HG03520 (cell line): ENCODE results near the gene ABHD12.

Source experiments
- ATAC-seq: cut with Tn5 transposase; IDR thresholded peaks from one replicate; pipeline ENCODE4 v1.9.1; 2021; ENCODE audit warnings: mild to moderate bottlenecking, moderate library complexity; ENCODE audit not compliant: unreplicated experiment

ABHD12 gene

DNA sequence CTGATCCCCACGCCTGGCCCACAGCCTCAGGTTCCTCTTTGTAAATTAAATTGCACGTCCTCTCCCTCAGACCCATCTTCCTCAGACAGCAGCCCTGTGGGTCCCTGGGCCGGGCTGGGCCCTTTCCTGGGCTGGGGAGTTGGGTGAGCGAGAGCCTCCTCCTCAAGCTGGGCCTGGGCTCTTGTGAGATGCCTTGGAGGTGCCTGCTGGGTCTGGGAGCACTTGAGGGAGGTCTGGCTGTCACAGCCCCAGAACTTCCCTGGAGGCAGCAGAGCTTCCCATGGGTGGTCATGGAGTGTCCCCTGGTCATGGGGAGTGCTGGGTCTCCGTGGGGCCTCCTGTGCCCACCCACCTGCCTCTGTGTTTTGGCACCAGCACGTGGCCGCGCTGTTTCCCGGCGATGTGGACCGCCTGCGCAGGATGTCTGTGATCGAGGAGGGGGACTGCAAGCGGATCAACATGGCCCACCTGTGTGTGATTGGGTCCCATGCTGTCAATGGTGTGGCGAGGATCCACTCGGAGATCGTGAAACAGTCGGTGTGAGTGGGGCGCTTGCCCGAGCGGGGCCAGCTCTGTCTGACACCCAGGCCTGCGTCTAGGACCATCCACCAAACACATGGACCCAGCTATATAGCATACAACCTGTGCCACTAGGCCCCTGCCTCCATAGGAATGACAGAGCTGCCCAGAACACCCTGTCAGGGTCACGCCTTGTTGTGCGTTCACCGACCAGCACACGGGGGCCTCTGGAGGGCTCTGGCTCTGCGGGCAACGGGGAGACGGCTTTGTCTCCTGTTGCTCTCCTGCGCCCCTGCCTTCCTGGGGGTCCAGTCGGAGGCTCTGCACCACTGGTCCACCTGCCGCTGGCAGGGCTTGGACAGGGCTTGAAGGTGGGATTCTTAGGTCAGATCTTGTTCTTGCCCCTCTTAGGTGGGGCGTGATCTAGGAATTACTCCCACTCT is 109.8 kb downstream of the ABHD12 start:
- ATAC-seq = no peak

DNA sequence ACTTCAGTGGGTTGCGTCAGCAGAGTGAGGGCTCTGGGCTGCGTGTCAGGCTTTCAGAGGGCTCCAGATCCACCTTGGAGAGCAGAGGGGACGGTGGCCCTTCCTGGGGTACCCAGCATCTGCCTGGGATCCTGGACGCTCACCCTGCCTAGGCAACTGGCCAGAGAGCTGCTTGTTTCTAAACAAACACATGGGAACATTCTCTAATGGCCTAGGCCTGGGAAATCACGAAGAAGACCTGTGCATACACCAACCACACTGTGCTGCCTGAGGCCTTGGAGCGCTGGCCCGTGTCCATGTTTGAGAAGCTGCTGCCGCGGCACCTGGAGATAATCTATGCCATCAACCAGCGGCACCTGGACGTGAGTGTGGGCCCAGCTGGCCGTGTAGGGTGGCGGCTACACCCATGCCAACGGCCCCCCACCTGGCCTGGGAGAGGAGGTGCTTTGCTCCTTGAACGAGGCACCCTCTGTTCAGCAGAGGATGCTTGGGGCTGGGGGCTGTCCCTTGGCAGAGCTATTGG is 110.5 kb downstream of the ABHD12 start:
- no peak for ATAC-seq

DNA sequence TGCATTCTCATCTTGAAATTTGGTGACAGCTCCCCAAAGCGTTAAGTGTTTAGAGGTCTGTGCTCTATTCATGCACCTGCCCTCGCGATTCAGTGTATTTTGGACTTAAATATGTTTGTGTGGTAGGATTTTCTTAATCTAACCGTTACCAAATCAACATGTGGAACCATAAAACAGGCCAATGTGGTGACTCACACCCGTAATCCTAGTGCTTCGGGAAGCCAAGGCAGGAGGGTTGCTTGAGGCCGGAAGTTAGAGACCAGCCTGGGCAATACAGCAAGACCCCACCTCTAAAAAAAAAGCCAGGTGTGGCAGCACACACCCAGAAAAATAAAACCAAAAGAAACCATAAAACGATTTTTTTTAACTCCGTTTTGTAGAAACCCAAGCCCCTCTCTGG is 111.2 kb downstream of the ABHD12 start:
- no peak for ATAC-seq

DNA sequence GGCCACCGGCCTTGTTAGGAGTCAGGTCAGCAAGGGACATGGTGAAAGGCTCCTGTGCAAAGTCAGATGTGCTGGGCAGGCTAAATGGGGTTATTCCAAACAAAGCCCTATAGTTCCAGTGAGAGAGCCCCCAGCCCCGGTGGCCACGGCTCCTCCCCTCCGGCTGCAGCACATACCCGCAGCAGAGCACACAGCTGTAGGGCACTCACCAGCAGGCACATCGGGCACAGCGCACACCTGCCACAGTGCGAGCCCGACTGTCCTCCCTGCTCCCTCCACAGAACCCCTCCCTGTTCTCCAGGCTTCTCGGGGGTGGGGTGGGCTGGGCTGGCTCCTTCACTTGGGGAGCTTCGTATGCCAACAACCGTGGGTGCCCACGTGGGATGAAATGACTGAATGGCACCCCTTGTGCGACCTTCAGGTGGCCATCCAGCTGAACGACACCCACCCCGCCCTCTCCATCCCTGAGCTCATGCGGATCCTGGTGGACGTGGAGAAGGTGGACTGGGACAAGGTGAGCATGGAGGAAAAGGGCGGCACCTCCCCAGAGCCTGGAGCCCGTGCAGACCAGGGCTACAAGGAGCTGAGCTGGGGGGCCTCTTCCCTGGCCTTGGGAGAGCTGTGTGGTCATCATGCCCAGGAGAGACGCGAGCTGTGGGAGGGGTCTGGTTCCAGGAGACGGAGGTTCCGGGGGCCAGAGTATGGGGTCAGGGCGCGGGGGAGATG is 111.8 kb downstream of the ABHD12 start:
- ATAC-seq = no peak

DNA sequence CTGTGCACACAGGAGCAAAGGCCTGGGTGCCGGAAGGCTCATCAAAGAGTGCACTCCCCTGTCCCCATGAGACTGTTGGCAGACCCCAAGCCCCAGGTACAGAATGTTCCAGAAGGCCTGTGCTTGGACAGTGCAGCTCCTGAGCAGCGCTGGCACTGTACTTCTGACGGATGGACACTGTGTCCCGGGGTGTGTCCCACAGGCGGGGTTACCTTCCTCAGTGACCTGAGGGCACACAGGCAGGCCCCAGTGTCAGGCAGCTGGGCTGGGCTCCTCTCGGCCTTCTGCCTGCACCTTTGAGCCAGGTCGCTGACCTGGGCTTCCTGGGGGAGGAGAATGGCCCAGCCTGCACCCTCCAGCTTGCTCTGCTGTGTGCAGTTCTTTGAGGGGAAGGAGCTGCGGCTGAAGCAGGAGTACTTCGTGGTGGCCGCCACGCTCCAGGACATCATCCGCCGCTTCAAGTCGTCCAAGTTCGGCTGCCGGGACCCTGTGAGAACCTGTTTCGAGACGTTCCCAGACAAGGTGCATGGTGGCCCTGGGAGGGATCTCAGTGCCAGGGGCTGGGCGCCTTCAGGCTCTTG is 112.6 kb downstream of the ABHD12 start:
- no peak for ATAC-seq

DNA sequence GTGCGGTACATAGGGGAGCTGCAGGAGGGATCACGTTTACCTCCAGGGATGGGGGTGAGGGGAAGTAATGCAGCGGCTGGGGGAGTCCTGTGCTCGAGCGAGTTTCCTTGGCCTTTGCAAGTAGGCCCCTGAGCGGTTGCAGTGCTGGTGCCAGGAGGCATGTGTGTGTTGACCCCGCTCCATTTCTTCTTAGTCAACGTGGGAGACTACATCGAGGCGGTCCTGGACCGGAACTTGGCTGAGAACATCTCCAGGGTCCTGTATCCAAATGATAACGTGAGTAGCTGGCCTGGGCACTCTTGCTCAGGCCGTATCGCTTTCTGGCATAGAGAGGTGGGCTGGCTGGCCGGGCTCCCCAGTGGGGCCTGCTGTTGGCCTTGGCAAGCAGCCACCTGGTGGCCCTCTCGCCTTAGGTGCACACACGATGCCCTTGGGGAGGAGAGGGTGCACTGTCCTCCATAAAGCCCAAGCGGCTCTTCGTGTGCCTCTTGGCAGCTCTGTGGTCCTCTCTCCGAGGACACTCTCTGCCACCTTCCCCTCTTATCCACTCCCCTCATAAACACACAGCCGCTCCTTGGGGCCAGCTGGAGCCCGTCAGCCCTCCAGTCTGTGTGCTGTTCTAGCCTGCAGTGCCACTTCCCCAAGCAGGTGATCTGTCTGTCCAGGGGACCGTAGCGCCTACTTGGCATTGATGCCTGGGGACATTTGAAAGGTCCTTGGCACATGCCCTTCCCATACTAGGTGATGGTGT is 113.4 kb downstream of the ABHD12 start:
- ATAC-seq = no peak

DNA sequence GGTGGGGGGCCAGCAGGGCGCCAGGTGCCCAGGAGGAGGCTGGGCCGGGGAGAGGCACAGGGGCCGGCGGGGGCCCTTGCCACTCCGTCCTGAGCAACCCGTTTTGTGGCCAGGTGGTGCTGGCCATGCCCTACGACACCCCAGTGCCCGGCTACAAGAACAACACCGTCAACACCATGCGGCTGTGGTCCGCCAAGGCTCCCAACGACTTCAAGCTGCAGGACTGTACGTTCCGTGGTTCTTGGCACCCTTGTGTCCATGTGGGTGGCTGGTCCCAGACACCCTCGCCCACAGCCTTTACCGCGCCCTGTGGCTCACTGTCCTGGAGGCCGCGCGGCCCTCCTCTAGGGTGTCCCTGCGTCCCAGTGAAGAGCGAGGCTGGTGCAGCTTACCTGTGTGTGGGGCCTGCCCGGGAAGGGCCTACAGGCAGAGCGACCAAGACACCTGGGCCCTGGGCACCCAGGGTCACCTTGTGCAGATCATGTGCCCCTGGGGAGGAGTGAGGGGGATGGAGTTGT is 114.0 kb downstream of the ABHD12 start:
- ATAC-seq = no peak

DNA sequence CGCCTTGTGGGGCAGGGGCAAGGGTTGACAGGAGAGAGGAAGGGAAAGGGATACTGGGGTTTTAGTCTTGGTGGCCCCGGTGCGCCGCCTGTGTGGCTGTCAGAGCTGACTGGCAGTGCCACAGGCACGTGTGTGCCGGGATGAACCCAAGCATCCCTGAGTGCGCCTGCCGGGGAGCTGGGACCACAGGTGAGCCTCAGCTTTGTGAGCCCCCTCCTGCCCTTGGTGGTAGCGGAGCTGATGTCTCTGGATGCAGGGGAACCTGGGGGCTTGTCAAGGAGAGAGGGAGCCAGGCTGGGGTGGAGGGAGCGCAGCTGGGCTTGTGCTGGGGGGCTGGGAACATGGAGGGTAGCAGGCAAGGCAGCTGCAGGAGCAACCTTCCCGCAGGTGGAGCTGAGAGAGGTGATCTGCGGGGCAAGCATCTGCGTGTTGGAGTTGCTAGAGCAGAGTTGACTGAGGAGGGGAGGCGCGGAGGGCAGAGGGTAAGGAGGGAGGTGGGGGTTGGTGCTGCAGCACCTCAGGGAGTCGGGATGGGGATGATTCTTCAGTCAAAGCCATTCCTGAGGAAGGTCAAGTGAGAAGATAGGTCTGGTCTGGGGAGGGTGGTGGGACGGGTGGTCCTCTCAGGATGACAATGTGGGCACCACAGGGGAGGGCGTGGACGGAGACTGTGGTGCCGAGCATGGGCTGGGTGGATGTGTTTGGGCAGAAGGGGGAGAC is 114.7 kb downstream of the ABHD12 start:
- no peak for ATAC-seq

DNA sequence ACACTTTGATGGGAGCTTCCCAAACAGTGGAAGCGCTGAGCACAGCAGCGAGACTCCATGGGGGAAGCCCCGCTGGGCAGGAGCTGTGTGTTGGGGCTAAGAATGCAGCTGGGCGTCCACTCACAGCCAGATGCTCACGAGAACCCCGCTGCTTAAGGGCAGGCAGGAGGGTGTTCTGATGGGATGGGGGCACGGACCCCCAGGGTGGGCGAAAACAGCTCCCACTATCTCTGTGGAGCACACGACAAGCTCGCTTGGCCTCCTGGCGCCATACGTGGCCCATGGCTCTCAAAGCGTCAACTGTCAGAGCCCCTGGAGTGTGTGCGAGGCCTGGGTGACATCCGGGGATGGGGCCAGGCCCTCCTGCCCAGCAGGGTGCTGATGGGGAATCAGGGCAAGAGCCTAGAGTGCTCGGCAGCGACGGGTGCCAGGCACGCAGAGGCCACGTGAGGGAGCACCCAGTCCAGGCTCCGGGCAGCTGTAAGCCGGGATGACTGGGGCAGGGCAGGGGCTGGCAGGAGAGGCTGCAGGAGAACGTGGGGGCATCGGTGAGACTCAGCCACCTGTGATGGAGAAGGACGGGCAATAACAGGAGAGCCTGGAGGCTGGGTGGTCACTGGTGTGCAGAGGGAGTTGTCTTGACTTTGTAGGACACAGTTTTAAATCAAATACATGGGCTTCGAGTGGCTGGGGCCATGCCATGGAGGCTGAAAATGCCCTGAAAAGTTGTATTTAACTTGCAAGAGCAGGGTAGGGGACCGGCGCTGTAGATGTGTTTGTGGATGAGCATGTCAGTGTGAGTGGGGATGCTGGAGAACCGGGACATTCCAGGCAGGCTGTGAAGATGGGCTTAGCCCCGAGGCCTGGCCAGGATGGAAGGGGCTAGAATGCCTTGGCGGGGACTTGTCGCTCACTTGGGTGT is 115.5 kb downstream of the ABHD12 start:
- ATAC-seq = no peak

DNA sequence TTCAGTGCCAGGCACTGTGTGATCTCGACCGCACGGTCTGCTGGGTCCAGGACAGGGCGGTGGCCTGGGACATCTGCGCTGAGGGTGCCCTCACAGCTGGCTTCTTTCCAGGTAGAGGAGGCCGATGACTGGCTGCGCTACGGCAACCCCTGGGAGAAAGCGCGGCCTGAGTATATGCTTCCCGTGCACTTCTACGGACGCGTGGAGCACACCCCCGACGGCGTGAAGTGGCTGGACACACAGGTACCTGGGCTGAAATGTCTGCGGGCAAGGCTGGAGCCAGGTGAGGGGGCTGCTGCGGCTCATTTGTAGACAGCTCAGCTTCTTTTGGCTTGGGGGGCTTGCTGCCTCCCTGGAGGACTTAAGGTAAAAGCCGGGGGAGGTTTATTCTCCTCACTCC is 116.2 kb downstream of the ABHD12 start:
- ATAC-seq = no peak

DNA sequence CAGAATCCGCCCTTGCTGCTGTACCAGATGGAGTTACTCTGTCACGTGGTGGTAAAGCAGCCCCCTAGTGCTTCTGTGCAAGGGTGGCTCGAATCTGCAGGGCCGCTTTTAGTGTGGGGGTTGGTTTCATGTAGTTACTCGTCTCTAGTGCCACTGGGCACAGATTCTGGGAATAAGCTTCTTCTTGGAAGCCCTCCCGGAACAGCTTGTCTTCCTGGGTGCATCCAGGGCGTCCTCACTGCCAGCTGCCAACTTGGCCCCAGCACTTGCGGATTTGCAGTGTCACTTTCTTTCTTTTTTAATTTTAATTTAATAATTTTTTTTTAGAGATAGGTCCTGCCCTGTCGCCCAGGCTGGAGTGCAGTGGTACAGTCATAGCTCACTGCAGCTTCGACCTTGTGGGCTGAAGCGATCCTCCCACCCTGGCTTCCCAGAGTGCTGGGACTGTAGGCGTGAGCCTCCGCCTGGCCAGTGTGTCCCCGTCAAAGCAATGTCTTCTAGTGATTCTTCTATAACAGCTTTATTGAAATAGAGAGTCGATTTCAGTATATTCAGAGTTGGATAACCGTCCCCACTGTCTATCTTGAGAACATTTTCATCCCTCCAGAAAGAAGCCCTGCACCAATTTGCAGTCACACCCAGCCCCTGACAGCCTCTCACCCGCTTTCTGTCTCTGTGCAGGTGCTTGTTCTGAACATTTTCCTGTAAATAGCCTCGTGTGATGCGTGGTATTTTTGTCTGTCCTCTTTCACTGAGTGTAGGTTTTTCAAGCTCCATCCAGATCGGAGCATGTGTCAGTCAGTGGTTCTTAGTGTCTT is 116.9 kb downstream of the ABHD12 start:
- no peak for ATAC-seq

DNA sequence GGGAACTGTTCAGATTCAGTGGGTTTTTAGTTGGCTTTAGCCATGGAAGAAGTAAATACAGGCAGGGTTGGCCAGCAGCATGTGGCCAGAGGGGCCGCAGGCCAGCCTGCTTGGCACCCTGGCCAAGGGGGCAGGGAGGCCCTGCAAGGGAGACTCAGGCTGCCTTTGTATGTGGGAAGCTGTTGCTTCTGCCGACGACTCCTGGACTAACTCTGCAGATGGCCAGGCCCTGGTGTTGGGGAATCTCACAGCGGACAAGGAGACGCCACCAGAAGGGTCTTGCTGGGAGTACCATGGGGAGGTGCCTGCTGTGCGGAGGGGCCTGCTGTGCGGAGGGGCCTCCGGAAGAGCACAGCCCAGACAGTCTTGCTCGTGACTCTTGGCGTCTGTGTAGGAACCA is 117.6 kb downstream of the ABHD12 start:
- no peak for ATAC-seq

DNA sequence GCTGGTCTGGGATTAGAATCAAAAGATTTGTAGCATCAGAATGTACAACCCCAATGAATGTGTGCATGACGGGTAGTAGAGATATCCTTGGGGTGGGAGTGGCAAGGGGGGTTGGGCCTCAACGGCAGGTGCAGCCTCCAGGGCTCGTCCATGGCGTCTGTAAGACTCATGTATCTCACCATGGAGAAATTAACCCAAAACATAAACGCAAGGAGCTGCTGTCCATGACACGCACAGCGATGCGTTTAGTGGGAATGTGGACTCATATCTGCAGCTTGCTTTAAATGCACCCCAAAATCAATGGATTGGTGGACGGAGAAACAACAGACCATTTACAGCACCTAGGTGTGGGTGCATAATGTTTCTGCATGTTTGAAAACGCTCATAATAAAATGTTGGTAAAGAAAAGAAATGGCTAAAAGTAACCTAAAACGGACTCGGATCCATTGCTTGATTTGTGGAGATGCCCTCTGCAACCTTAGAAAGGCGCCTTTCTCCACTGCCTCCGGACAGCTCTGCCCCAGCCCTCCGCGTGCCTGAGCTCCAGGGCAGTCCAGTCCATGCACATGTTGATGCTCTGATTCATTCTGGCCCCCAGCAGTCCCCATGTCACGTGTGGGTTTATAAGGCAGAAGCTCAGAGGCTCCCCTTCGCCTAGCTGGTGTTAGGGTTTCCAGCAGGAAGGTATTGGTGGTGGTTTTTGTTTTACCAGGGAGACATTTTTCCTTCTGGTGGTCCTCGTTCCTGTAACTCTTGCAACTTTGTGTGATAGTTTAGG is 118.2 kb downstream of the ABHD12 start:
- ATAC-seq = no peak

DNA sequence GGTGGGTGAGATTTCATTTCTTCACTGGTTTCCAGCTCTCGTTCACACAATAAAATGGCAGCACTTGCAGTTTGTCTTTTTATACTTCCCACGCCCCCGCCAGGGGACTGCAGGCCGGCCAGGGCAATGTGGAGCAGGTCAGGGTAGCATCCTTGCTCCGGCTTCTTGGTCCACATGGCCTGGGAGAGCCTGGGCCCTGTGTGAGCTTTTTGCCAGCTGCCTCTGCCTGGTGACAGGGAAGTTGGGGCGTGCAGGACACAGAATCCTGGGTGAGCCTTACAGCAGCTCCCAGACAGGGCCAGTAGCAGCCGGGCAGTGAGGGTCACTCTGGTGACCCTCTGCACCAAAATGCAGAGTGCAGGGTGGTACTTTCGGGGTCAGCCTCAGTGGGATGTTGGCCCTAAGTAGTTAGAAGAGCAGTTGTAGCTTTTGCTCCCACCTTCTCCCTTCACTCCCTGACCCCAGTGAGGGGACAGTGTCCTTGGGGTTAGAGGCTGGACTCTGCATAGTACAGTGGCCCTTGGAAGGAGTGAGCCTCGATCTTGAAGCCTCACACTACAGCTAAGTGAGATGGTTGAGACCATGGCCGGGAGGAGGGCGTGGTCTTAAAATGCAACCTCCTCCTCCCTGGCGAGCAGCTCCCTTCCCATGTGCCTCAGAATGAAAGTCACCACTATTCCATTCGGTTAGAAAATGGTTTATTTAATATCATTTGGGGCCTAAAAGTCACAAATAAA is 119.0 kb downstream of the ABHD12 start:
- ATAC-seq = no peak

DNA sequence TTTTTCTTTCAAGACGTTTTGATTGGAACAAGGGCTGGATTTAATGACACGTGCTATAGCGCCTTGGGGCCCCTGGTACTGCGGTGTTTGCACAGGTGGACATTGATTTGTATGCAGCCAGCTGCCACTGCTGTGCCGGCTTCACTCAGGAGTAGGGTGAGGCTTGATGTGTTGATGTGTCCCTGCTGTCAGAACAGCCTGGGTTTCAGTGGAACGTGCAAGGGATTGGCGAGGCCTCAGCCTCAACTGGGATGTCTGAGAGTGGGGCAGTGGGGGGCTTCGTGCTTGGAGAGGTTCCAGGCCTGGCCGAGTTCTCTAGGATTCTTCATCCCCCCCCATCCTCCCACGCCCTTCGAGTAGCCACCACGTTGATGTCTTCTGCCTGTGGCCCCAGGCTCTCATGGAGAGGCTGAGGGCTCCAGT is 119.8 kb downstream of the ABHD12 start:
- ATAC-seq = no peak

DNA sequence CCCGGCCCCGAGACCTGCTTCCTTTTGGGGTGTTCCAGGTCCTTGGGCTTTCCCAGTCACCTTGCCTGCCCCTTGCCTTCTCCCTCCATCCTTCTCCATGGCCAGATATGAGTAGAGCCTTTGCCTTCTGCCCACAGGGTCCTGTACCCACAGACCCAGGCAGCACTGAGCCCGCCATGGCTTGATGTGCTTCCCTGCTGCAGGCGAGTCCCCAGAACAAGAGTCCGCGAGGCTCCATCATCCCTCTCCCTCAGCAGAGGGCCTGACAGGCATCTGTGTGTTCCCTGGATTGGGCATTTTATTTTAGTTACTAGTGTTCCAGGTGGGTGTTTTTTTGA is 120.8 kb downstream of the ABHD12 start:
- ATAC-seq = no peak
